Suprapubic skin (tissue), 4 donors: ENCODE data around the gene NAPB. TPM values are rescaled to one million over a fixed set of nuclear protein-coding genes. Genes with fewer than 3 reads are reported as not detected.

Source experiments
- DNase-seq, 2 donors: peaks; one replicate each; pipeline ENCODE4 v3.0.0-alpha.2; 2019; ENCODE audit warnings: low spot score in 2 of 2
- H3K27ac ChIP-seq: fragments of 200-600 bp; sonication (generic); one replicate; pipeline ENCODE4 v1.5.1; 2019
- H3K27me3 ChIP-seq: fragments of 200-600 bp; sonication (generic); one replicate; pipeline ENCODE4 v1.5.1; 2019
- H3K36me3 ChIP-seq: fragments of 200-600 bp; sonication (generic); one replicate; pipeline ENCODE4 v1.5.1; 2019
- H3K4me1 ChIP-seq: fragments of 200-600 bp; sonication (generic); one replicate; pipeline ENCODE4 v1.5.1; 2019
- H3K4me3 ChIP-seq: fragments of 200-600 bp; sonication (generic); one replicate; pipeline ENCODE4 v1.5.1; 2019; ENCODE audit warnings: mild to moderate bottlenecking
- H3K9me3 ChIP-seq: fragments of 200-600 bp; sonication (generic); one replicate; pipeline ENCODE4 v1.5.1; 2019
- CTCF ChIP-seq, 2 donors: fragments of 200-600 bp in 1 of 2; fragments of 450-650 bp in 1 of 2; sonication (generic) in 1 of 2; IDR thresholded peaks; one replicate each; pipeline ENCODE4 v1.5.1; 2016 to 2019; ENCODE audit warnings: antibody characterized with exemption in 2 of 2, mild to moderate bottlenecking in 1 of 2, moderate library complexity in 1 of 2
- EP300 ChIP-seq: sonication (generic); formaldehyde crosslinking; IDR thresholded peaks from one replicate; pipeline ENCODE4 v1.6.1; 2017; ENCODE audit warnings: antibody characterized with exemption
- POLR2A ChIP-seq, 2 donors: fragments of 450-650 bp; IDR thresholded peaks; one replicate each; pipeline ENCODE4 v1.6.1; 2017; ENCODE audit warnings: antibody characterized with exemption in 2 of 2, mild to moderate bottlenecking in 2 of 2, moderate library complexity in 2 of 2
- POLR2AphosphoS5 ChIP-seq, 3 donors: sonication (generic); formaldehyde crosslinking; IDR thresholded peaks; one replicate each; pipeline ENCODE4 v1.6.1; 2017; ENCODE audit warnings: antibody characterized with exemption in 3 of 3
- WGBS: methylation state at CpG from one replicate; pipeline ENCODE4 v1.1.5; 2018; 5-methylcytosine and 5-hydroxymethylcytosine counted together
- total RNA-seq, 4 donors: library from RNA; depleted of rRNA; stranded (reverse); fragments of >200 nt; gene quantifications; one replicate each; pipeline ENCODE4 v1.1.0, GENCODE V29; 2016

Gene NAPB
- total RNA-seq, 4 donors from 2014 or later: 6.6 to 21.6 (median 8.9) TPM

GRCh38 chr20:23456409-23456808 lies 35.1 kb upstream of the NAPB start:
- Histone ChIP-seq H3K4me1 (no peaks in the 10 kb centered on the region), H3K27me3 (no peaks in the 10 kb centered on the region), H3K36me3 (no peaks in the 10 kb centered on the region), H3K4me3 (no peak overlapping the region), H3K27ac (no peak overlapping the region), H3K9me3 (no peaks in the 10 kb centered on the region)
- no peak for DNase-seq
- 47% methylated on average over 3 of the region's 3 CpGs for WGBS
- TF ChIP-seq CTCF (IDR thresholded peaks at IDR 0.05) (no peak), POLR2AphosphoS5 (IDR thresholded peaks at IDR 0.05) (no peak), EP300 (no peak), POLR2A (IDR thresholded peaks at IDR 0.05) (no peak)

GRCh38 chr20:23455639-23456038 lies 34.4 kb upstream of the NAPB start:
- no peak for DNase-seq
- TF ChIP-seq CTCF (IDR thresholded peaks at IDR 0.05) (no peak), POLR2A (IDR thresholded peaks at IDR 0.05) (no peak), EP300 (no peak), POLR2AphosphoS5 (IDR thresholded peaks at IDR 0.05) (no peak)
- no peak overlapping the region for H3K4me3 ChIP-seq
- no peaks in the 10 kb centered on the region for H3K27me3 ChIP-seq
- no peaks in the 10 kb centered on the region for H3K4me1 ChIP-seq
- no peak overlapping the region for H3K27ac ChIP-seq
- no peaks in the 10 kb centered on the region for H3K9me3 ChIP-seq
- WGBS: 90% methylated on average over 7 of the region's 7 CpGs
- H3K36me3 ChIP-seq: no peaks in the 10 kb centered on the region

- no peak for TF ChIP-seq POLR2AphosphoS5 (IDR thresholded peaks at IDR 0.05)
- no peak for TF ChIP-seq POLR2A (IDR thresholded peaks at IDR 0.05)
- no peak for TF ChIP-seq EP300
- TF ChIP-seq CTCF (IDR thresholded peaks at IDR 0.05): no peak
- H3K27me3 ChIP-seq: no peaks in the 10 kb centered on the region
- no peak overlapping the region for H3K27ac ChIP-seq
- no peaks in the 10 kb centered on the region for H3K4me1 ChIP-seq
- WGBS: 93% methylated on average over 1 of the region's 1 CpG
- no peak for DNase-seq
- H3K36me3 ChIP-seq: no peaks in the 10 kb centered on the region
- H3K9me3 ChIP-seq: no peaks in the 10 kb centered on the region
- H3K4me3 ChIP-seq: no peak overlapping the region
Measured at GRCh38 chr20:23454816-23455215, 33.5 kb upstream of the NAPB start.

GRCh38 chr20:23453549-23454543 lies 32.6 kb upstream of the NAPB start:
- no peaks in the 10 kb centered on the region for H3K27me3 ChIP-seq
- H3K9me3 ChIP-seq: no peaks in the 10 kb centered on the region
- H3K4me1 ChIP-seq: no peaks in the 10 kb centered on the region
- H3K4me3 ChIP-seq: no peak overlapping the region
- H3K36me3 ChIP-seq: no peaks in the 10 kb centered on the region
- no peak overlapping the region for H3K27ac ChIP-seq
- DNase-seq: no peak
- WGBS: 81% methylated on average over 15 of the region's 15 CpGs
- TF ChIP-seq POLR2A (IDR thresholded peaks at IDR 0.05) (no peak), EP300 (no peak), POLR2AphosphoS5 (IDR thresholded peaks at IDR 0.05) (no peak), CTCF (IDR thresholded peaks at IDR 0.05) (no peak)

- Histone ChIP-seq H3K27ac (no peak within 1 kb of the TSS), H3K4me3 (no peak within 1 kb of the TSS), H3K36me3 (no peaks in the 10 kb centered on the region), H3K9me3 (no peaks in the 10 kb centered on the region), H3K4me1 (no peaks in the 10 kb centered on the region), H3K27me3 (no peaks in the 10 kb centered on the region)
- 44% methylated on average over 2 of the region's 4 CpGs for WGBS
- DNase-seq: no peak
- TF ChIP-seq CTCF (IDR thresholded peaks at IDR 0.05): no peak
- TF ChIP-seq EP300: no peak
- no peak for TF ChIP-seq POLR2A (IDR thresholded peaks at IDR 0.05)
- TF ChIP-seq POLR2AphosphoS5 (IDR thresholded peaks at IDR 0.05): no peak
Measured at GRCh38 chr20:23452776-23453175, 31.5 kb upstream of the NAPB start, which contains the start of gene CST11. Gene CST11, minus strand, starts transcription at chr20:23452876. Its CDS starts 65 bp downstream, at chr20:23452811.
